Body of pancreas (tissue), 4 donors: Measurements from ENCODE around the gene PNPT1.

ENCODE experiments used
- CTCF ChIP-seq, 7 experiments: fragments of 450-650 bp in 4 of 7; fragments of 200-600 bp in 3 of 7; sonication (generic) in 3 of 7; IDR thresholded peaks; one replicate each; pipeline ENCODE4 v1.5.1; 2016 to 2019; ENCODE audit warnings: antibody characterized with exemption in 7 of 7
- POLR2A ChIP-seq, 3 donors: fragments of 450-650 bp; IDR thresholded peaks; one replicate each; pipeline ENCODE4 v1.6.1; 2016; ENCODE audit warnings: antibody characterized with exemption in 3 of 3, mild to moderate bottlenecking in 2 of 3

- TF ChIP-seq CTCF (IDR thresholded peaks at IDR 0.05) = no peak
- no peak for TF ChIP-seq POLR2A (IDR thresholded peaks at IDR 0.05)
These were observed 39.2 kb upstream of the PNPT1 start for GRCh38 chr2:55732854-55733253.
